Measurements from ENCODE around the gene PTTG1.

DNA sequence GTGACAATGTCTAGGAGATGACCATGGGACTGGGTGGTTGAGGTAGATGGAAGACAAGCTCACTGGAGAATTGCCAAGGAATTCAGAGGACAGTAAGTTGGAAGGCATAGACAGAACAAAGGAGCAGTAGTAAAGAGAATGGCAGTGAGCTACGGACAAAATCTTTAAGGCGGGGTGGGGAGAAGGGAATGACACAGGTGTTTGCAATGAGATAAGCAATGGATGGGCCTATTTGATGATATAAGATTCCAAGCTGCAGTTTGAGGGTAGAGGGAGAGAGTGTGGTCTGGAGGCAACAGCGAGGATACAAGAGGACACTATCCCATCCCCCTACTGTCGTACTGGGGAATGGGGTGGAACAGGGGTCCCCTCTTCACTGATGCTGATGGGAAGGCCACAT lies 14.4 kb downstream of the PTTG1 start:
- no peak for TF ChIP-seq POLR2A (IDR thresholded peaks at IDR 0.05)
- TF ChIP-seq, protein P1, sequence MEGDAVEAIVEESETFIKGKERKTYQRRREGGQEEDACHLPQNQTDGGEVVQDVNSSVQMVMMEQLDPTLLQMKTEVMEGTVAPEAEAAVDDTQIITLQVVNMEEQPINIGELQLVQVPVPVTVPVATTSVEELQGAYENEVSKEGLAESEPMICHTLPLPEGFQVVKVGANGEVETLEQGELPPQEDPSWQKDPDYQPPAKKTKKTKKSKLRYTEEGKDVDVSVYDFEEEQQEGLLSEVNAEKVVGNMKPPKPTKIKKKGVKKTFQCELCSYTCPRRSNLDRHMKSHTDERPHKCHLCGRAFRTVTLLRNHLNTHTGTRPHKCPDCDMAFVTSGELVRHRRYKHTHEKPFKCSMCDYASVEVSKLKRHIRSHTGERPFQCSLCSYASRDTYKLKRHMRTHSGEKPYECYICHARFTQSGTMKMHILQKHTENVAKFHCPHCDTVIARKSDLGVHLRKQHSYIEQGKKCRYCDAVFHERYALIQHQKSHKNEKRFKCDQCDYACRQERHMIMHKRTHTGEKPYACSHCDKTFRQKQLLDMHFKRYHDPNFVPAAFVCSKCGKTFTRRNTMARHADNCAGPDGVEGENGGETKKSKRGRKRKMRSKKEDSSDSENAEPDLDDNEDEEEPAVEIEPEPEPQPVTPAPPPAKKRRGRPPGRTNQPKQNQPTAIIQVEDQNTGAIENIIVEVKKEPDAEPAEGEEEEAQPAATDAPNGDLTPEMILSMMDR (IDR thresholded peaks at IDR 0.05): no peak

Data from testis (tissue), 2 donors.